ENCODE results near the gene ACOT7.

The ACOT7 gene

DNA sequence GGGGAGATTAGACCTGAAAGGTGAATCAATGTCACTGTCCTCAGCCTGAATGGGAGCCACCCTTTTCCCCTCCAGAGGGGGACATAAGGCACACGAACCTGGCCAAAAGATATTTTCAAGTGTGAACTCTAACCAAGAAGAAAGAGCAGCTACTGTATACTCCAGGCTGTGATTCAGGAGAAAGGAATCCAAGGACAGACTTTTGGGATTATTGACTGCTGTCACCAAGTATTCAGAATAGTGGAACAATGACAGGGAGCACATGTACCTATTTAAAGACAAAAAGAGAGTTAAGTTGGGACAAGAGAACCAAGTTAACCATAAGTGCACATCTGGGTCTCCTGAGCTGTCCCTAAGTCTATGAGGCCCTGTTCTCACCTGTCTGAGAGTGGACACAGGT lies 160.2 kb downstream of the ACOT7 start:
- H4K8ac ChIP-seq (ENCODE audit: low read depth, low read length), result no peak overlapping the region
- no peak overlapping the region for H4K91ac ChIP-seq (ENCODE audit: low read depth, low read length, poor library complexity)
- peaks cover 16 to 58% of the 10 kb centered on the region in 2 donors for H3K36me3 ChIP-seq (replicated peaks in 1 of 2; ENCODE audit: control insufficient read depth in 2 of 2, insufficient read depth in 2 of 2, low read length in 2 of 2)
- H3K9me3 ChIP-seq (replicated peaks in 1 of 2; ENCODE audit: control insufficient read depth in 2 of 2, insufficient read depth in 1 of 2, low read depth in 1 of 2, low read length in 2 of 2), result peaks cover 0 to 3% of the 10 kb centered on the region in 2 donors
- H2BK5ac ChIP-seq (ENCODE audit: low read length), result no peak overlapping the region
- H2AFZ ChIP-seq (ENCODE audit: low read length), result no peak overlapping the region
- no peak overlapping the region for H2BK12ac ChIP-seq (ENCODE audit: low read length)
- H3K9ac ChIP-seq (ENCODE audit: low read depth, low read length, poor library complexity), result no peak overlapping the region
- no peak overlapping the region for H3K18ac ChIP-seq (ENCODE audit: low read length)
- WGBS, 2 donors (ENCODE audit: extremely low coverage in 2 of 2, insufficient read length in 2 of 2, insufficient replicate concordance in 1 of 2), result no CpG with 5 or more reads among the region's 1 CpG
- no peaks in the 10 kb centered on the region for H3K27me3 ChIP-seq (ENCODE audit: control insufficient read depth in 3 of 3, insufficient read depth in 3 of 3, low read depth in 1 of 3, low read length in 3 of 3)
- no peak for DNase-seq (ENCODE audit: low spot score)
- peaks cover 2% of the 10 kb centered on the region for H3K79me1 ChIP-seq (ENCODE audit: low read depth, low read length)
- peaks cover 6 to 7% of the 10 kb centered on the region in 2 donors for H3K4me1 ChIP-seq (ENCODE audit: control insufficient read depth in 2 of 2, insufficient read depth in 1 of 2, low read depth in 1 of 2, low read length in 2 of 2)
- no peak overlapping the region for H3K27ac ChIP-seq (replicated peaks; ENCODE audit: low read length)
- no peak overlapping the region for H3K23ac ChIP-seq (ENCODE audit: low read depth, low read length, poor library complexity)
- H3K14ac ChIP-seq (ENCODE audit: low read length), result no peak overlapping the region
- H3K4ac ChIP-seq (ENCODE audit: low read length), result no peak overlapping the region
- H3K4me3 ChIP-seq (ENCODE audit: low read length in 2 of 2), result no peak overlapping the region
- H2AK5ac ChIP-seq (ENCODE audit: low read depth, low read length), result no peak overlapping the region
- no peak overlapping the region for H2BK120ac ChIP-seq (ENCODE audit: low read depth, low read length)
- no peak overlapping the region for H3K4me2 ChIP-seq (ENCODE audit: insufficient read depth, low read length, poor library complexity, severe bottlenecking)
- H2BK15ac ChIP-seq (ENCODE audit: low read length), result no peak overlapping the region

DNA sequence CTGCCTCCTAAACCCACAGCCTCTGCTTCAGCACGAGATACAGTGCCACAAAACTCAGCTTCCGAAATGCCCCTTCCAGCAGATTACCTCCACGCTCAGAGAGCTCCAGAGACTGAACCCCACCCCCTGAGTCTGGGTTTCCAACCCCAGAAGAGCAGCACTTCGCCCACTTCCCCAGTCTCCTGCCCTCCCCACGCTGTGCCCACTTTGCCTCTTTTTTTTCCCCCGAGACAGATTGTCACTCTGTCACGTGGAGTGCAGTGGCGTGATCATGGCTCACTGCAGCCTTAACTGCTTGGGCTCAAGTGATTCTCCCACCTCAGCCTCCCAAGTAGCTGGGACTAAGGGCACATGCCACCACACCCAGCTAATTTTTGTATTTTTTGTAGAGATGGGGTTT lies 167.9 kb downstream of the ACOT7 start:
- no peak overlapping the region for H4K91ac ChIP-seq (ENCODE audit: low read depth, low read length, poor library complexity)
- H3K36me3 ChIP-seq (replicated peaks in 1 of 2; ENCODE audit: control insufficient read depth in 2 of 2, insufficient read depth in 2 of 2, low read length in 2 of 2), result peaks cover 33 to 95% of the 10 kb centered on the region in 2 donors
- H2BK15ac ChIP-seq (ENCODE audit: low read length), result no peak overlapping the region
- no peak overlapping the region for H3K27ac ChIP-seq (replicated peaks; ENCODE audit: low read length)
- no peaks in the 10 kb centered on the region for H3K27me3 ChIP-seq (ENCODE audit: control insufficient read depth in 3 of 3, insufficient read depth in 3 of 3, low read depth in 1 of 3, low read length in 3 of 3)
- no peak overlapping the region for H3K9ac ChIP-seq (ENCODE audit: low read depth, low read length, poor library complexity)
- H3K14ac ChIP-seq (ENCODE audit: low read length), result no peak overlapping the region
- H2BK120ac ChIP-seq (ENCODE audit: low read depth, low read length), result no peak overlapping the region
- no peak overlapping the region for H3K4me3 ChIP-seq (ENCODE audit: low read length in 2 of 2)
- H3K4ac ChIP-seq (ENCODE audit: low read length), result no peak overlapping the region
- H2AFZ ChIP-seq (ENCODE audit: low read length), result no peak overlapping the region
- no peak overlapping the region for H3K4me2 ChIP-seq (ENCODE audit: insufficient read depth, low read length, poor library complexity, severe bottlenecking)
- no peaks in the 10 kb centered on the region for H3K79me1 ChIP-seq (ENCODE audit: low read depth, low read length)
- no peak overlapping the region for H2AK5ac ChIP-seq (ENCODE audit: low read depth, low read length)
- H2BK5ac ChIP-seq (ENCODE audit: low read length), result no peak overlapping the region
- H4K8ac ChIP-seq (ENCODE audit: low read depth, low read length), result no peak overlapping the region
- no peak overlapping the region for H3K18ac ChIP-seq (ENCODE audit: low read length)
- H3K4me1 ChIP-seq (ENCODE audit: control insufficient read depth in 2 of 2, insufficient read depth in 1 of 2, low read depth in 1 of 2, low read length in 2 of 2), result no peaks in the 10 kb centered on the region
- DNase-seq (ENCODE audit: low spot score), result no peak
- no peak overlapping the region for H3K23ac ChIP-seq (ENCODE audit: low read depth, low read length, poor library complexity)
- no CpG with 5 or more reads among the region's 8 CpGs for WGBS, 2 donors (ENCODE audit: extremely low coverage in 2 of 2, insufficient read length in 2 of 2, insufficient replicate concordance in 1 of 2)
- no peaks in the 10 kb centered on the region for H3K9me3 ChIP-seq (replicated peaks in 1 of 2; ENCODE audit: control insufficient read depth in 2 of 2, insufficient read depth in 1 of 2, low read depth in 1 of 2, low read length in 2 of 2)
- no peak overlapping the region for H2BK12ac ChIP-seq (ENCODE audit: low read length)

DNA sequence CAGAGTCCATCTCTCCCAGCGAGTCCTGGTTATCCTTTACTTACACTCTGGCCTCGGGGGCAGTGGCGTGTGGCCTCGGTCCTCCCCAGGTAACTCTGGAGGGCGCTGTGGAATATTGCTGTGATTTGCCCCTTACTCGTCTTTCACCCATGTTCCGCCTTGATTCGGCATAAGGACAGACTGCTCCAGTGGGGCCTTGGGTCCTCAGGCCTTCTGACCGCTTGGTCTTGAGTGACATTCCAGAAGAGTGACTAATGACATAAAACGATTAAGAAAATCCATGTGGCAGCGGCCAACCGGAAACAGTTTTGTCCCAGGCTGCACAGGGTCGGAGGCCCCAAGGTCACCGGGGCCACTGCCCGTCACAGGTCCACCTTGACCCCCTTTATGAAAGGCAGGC lies 168.8 kb downstream of the ACOT7 start:
- H3K79me1 ChIP-seq (ENCODE audit: low read depth, low read length), result no peaks in the 10 kb centered on the region
- H2BK120ac ChIP-seq (ENCODE audit: low read depth, low read length), result no peak overlapping the region
- H4K91ac ChIP-seq (ENCODE audit: low read depth, low read length, poor library complexity), result no peak overlapping the region
- no peak for DNase-seq (ENCODE audit: low spot score)
- no peaks in the 10 kb centered on the region for H3K27me3 ChIP-seq (ENCODE audit: control insufficient read depth in 3 of 3, insufficient read depth in 3 of 3, low read depth in 1 of 3, low read length in 3 of 3)
- peaks cover 34 to 95% of the 10 kb centered on the region in 2 donors for H3K36me3 ChIP-seq (replicated peaks in 1 of 2; ENCODE audit: control insufficient read depth in 2 of 2, insufficient read depth in 2 of 2, low read length in 2 of 2)
- no peak overlapping the region for H2BK15ac ChIP-seq (ENCODE audit: low read length)
- no peak overlapping the region for H3K23ac ChIP-seq (ENCODE audit: low read depth, low read length, poor library complexity)
- H4K8ac ChIP-seq (ENCODE audit: low read depth, low read length), result no peak overlapping the region
- no CpG with 5 or more reads among the region's 15 CpGs for WGBS, 2 donors (ENCODE audit: extremely low coverage in 2 of 2, insufficient read length in 2 of 2, insufficient replicate concordance in 1 of 2)
- H3K4me1 ChIP-seq (ENCODE audit: control insufficient read depth in 2 of 2, insufficient read depth in 1 of 2, low read depth in 1 of 2, low read length in 2 of 2), result no peaks in the 10 kb centered on the region
- no peak overlapping the region for H2BK12ac ChIP-seq (ENCODE audit: low read length)
- no peak overlapping the region for H2BK5ac ChIP-seq (ENCODE audit: low read length)
- H3K14ac ChIP-seq (ENCODE audit: low read length), result no peak overlapping the region
- no peak overlapping the region for H3K4ac ChIP-seq (ENCODE audit: low read length)
- H3K4me2 ChIP-seq (ENCODE audit: insufficient read depth, low read length, poor library complexity, severe bottlenecking), result no peak overlapping the region
- no peak overlapping the region for H2AK5ac ChIP-seq (ENCODE audit: low read depth, low read length)
- H3K4me3 ChIP-seq (ENCODE audit: low read length in 2 of 2), result no peak overlapping the region
- H3K9ac ChIP-seq (ENCODE audit: low read depth, low read length, poor library complexity), result no peak overlapping the region
- no peak overlapping the region for H3K18ac ChIP-seq (ENCODE audit: low read length)
- no peak overlapping the region for H2AFZ ChIP-seq (ENCODE audit: low read length)
- no peaks in the 10 kb centered on the region for H3K9me3 ChIP-seq (replicated peaks in 1 of 2; ENCODE audit: control insufficient read depth in 2 of 2, insufficient read depth in 1 of 2, low read depth in 1 of 2, low read length in 2 of 2)
- H3K27ac ChIP-seq (replicated peaks; ENCODE audit: low read length), result no peak overlapping the region

DNA sequence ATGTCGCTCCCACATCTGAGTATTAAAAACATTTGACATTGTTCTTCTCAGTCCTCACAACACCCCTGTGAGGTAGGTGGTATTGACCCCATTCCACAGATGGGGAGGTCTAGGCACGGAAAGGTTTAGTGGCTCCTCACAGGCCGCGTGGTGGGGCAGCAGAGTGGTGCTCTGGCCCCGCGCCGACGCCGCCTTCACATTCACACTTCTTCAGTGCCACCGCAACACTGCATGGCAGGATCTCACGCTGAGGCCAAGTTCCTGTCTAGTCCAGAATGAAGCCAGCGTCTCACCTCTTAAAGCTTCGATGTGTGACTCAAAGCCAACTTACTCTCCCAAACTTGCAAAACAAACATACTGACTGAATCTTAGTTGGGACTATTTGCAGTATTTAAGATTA lies 169.9 kb downstream of the ACOT7 start:
- peaks cover 0 to under 1% of the 10 kb centered on the region in 2 donors for H3K4me1 ChIP-seq (ENCODE audit: control insufficient read depth in 2 of 2, insufficient read depth in 1 of 2, low read depth in 1 of 2, low read length in 2 of 2)
- H3K9ac ChIP-seq (ENCODE audit: low read depth, low read length, poor library complexity), result no peak overlapping the region
- H3K4ac ChIP-seq (ENCODE audit: low read length), result no peak overlapping the region
- H3K27me3 ChIP-seq (ENCODE audit: control insufficient read depth in 3 of 3, insufficient read depth in 3 of 3, low read depth in 1 of 3, low read length in 3 of 3), result no peaks in the 10 kb centered on the region
- H2AK5ac ChIP-seq (ENCODE audit: low read depth, low read length), result no peak overlapping the region
- no peak overlapping the region for H3K14ac ChIP-seq (ENCODE audit: low read length)
- no peak overlapping the region for H3K27ac ChIP-seq (replicated peaks; ENCODE audit: low read length)
- H2BK120ac ChIP-seq (ENCODE audit: low read depth, low read length), result no peak overlapping the region
- H3K23ac ChIP-seq (ENCODE audit: low read depth, low read length, poor library complexity), result no peak overlapping the region
- no peak overlapping the region for H2BK5ac ChIP-seq (ENCODE audit: low read length)
- no peak overlapping the region for H2BK15ac ChIP-seq (ENCODE audit: low read length)
- no peak overlapping the region for H2AFZ ChIP-seq (ENCODE audit: low read length)
- peaks cover 33 to 84% of the 10 kb centered on the region in 2 donors for H3K36me3 ChIP-seq (replicated peaks in 1 of 2; ENCODE audit: control insufficient read depth in 2 of 2, insufficient read depth in 2 of 2, low read length in 2 of 2)
- no peak overlapping the region for H4K91ac ChIP-seq (ENCODE audit: low read depth, low read length, poor library complexity)
- no peak overlapping the region for H4K8ac ChIP-seq (ENCODE audit: low read depth, low read length)
- no peak overlapping the region for H2BK12ac ChIP-seq (ENCODE audit: low read length)
- WGBS, 2 donors (ENCODE audit: extremely low coverage in 2 of 2, insufficient read length in 2 of 2, insufficient replicate concordance in 1 of 2), result no CpG with 5 or more reads among the region's 13 CpGs
- H3K4me2 ChIP-seq (ENCODE audit: insufficient read depth, low read length, poor library complexity, severe bottlenecking), result no peak overlapping the region
- H3K79me1 ChIP-seq (ENCODE audit: low read depth, low read length), result no peaks in the 10 kb centered on the region
- no peak overlapping the region for H3K4me3 ChIP-seq (ENCODE audit: low read length in 2 of 2)
- H3K18ac ChIP-seq (ENCODE audit: low read length), result no peak overlapping the region
- no peak for DNase-seq (ENCODE audit: low spot score)
- no peaks in the 10 kb centered on the region for H3K9me3 ChIP-seq (replicated peaks in 1 of 2; ENCODE audit: control insufficient read depth in 2 of 2, insufficient read depth in 1 of 2, low read depth in 1 of 2, low read length in 2 of 2)

Measured in neuronal stem cell (in vitro differentiated cells).